Ascending aorta (tissue), 2 donors: Measurements from ENCODE around the gene VIPR2. TPM values are rescaled to one million over a fixed set of nuclear protein-coding genes. Genes with fewer than 3 reads are reported as not detected.

ENCODE experiments used
- DNase-seq, 2 donors: peaks; one replicate each; pipeline ENCODE4 v3.0.0-alpha.2; 2019; ENCODE audit warnings: low spot score in 2 of 2
- H3K27ac ChIP-seq, 2 donors: fragments of 200-600 bp; sonication (generic); one replicate each; pipeline ENCODE4 v1.5.1; 2016 to 2017; ENCODE audit warnings: mild to moderate bottlenecking in 1 of 2
- H3K27me3 ChIP-seq: fragments of 200-600 bp; sonication (generic); one replicate; pipeline ENCODE4 v1.5.1; 2017
- H3K36me3 ChIP-seq, 2 donors: fragments of 200-600 bp; sonication (generic); one replicate each; pipeline ENCODE4 v1.5.1; 2016
- H3K4me1 ChIP-seq, 2 donors: fragments of 200-600 bp; sonication (generic); one replicate each; pipeline ENCODE4 v1.5.1; 2016 to 2017; ENCODE audit warnings: mild to moderate bottlenecking in 1 of 2
- H3K4me3 ChIP-seq, 2 donors: fragments of 200-600 bp; sonication (generic); one replicate each; pipeline ENCODE4 v1.5.1; 2016 to 2017; ENCODE audit warnings: mild to moderate bottlenecking in 1 of 2
- H3K9me3 ChIP-seq, 2 donors: fragments of 200-600 bp; sonication (generic); one replicate each; pipeline ENCODE4 v1.5.1; 2016
- intact Hi-C: fragments of 100-400 bp; cut with DNase I; formaldehyde crosslinking; loops from one replicate; pipeline ENCODE4 v1.15.1; 2023
- total RNA-seq: library from RNA; depleted of rRNA; stranded (reverse); fragments of >200 nt; gene quantifications from one replicate; pipeline ENCODE4 v1.1.0, GENCODE V29; 2016
- TF ChIP-seq, protein P1 (sequence below), 3 experiments: fragments of 200-600 bp in 2 of 3; fragments of 450-650 bp in 1 of 3; sonication (generic) in 2 of 3; IDR thresholded peaks; one replicate each; pipeline ENCODE4 v1.5.1; 2016 to 2019; ENCODE audit warnings: antibody characterized with exemption in 3 of 3, mild to moderate bottlenecking in 1 of 3, moderate library complexity in 1 of 3

VIPR2 gene
- total RNA-seq, 1 donor from 2014 or later: 17.8 TPM

DNA sequence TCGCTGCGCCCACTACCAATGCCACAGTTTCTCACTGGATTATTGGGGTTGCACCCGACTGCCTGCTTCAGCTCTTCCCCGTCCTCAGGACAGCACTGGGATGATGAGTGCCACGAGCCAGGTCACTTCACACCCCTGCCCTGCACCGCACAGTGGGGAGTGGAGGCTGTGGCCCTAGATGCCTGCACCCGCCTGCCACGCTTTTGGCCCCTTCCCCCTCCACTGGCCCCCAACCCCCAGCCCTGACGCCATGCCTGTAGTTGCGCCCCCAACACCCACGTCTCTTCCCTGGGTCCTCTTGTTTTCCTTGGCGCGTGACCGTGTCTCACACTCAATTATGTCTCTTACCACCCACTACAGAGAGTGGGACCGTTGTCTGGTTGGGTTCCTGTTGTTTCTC, 134.3 kb downstream of the VIPR2 start:
- Histone ChIP-seq H3K4me1 (peaks cover 14 to 46% of the 10 kb centered on the region in 2 donors), H3K4me3 (no peak overlapping the region), H3K27me3 (no peaks in the 10 kb centered on the region), H3K36me3 (no peaks in the 10 kb centered on the region), H3K27ac (peak overlapping the region; percentile 91 to 96), H3K9me3 (no peaks in the 10 kb centered on the region)
- TF ChIP-seq, protein P1, sequence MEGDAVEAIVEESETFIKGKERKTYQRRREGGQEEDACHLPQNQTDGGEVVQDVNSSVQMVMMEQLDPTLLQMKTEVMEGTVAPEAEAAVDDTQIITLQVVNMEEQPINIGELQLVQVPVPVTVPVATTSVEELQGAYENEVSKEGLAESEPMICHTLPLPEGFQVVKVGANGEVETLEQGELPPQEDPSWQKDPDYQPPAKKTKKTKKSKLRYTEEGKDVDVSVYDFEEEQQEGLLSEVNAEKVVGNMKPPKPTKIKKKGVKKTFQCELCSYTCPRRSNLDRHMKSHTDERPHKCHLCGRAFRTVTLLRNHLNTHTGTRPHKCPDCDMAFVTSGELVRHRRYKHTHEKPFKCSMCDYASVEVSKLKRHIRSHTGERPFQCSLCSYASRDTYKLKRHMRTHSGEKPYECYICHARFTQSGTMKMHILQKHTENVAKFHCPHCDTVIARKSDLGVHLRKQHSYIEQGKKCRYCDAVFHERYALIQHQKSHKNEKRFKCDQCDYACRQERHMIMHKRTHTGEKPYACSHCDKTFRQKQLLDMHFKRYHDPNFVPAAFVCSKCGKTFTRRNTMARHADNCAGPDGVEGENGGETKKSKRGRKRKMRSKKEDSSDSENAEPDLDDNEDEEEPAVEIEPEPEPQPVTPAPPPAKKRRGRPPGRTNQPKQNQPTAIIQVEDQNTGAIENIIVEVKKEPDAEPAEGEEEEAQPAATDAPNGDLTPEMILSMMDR (IDR thresholded peaks at IDR 0.05): no peak
- intact Hi-C loops: loop anchor here (5.0 to 10.0 kb wide), 2 partner anchors 196 to 223 kb away; no protein-coding TSS in a partner anchor
- peak in 1 of 2 donors; percentile 60 for DNase-seq

DNA sequence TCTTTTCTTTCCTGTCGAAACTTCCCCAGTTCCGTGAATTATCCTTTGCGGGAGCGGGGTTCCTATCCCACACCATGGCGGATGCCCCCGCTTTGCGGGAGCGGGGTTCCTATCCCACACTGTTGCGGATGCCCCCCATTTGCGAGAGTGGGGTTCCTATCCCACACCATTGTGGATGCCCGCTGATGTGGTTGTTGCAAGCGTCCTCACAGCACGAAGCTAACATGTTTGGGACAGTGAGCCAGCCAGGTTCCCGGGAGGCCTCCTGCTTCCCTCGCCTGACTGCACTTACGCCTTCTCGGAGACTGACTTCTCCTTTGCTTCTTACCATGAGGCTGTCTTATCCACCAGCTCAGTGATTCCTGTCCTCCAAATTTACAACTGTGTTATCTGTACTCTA, 134.7 kb downstream of the VIPR2 start:
- Histone ChIP-seq H3K4me1 (peaks cover 10 to 41% of the 10 kb centered on the region in 2 donors), H3K36me3 (no peaks in the 10 kb centered on the region), H3K27me3 (no peaks in the 10 kb centered on the region), H3K27ac (peak overlapping the region in 1 of 2 donors; percentile 96), H3K9me3 (no peaks in the 10 kb centered on the region), H3K4me3 (no peak overlapping the region)
- DNase-seq: peak in 1 of 2 donors; percentile 53
- intact Hi-C loops: loop anchor here (5.0 to 10.0 kb wide), 2 partner anchors 195 to 223 kb away; no protein-coding TSS in a partner anchor
- TF ChIP-seq, protein P1 (IDR thresholded peaks at IDR 0.05): no peak

DNA sequence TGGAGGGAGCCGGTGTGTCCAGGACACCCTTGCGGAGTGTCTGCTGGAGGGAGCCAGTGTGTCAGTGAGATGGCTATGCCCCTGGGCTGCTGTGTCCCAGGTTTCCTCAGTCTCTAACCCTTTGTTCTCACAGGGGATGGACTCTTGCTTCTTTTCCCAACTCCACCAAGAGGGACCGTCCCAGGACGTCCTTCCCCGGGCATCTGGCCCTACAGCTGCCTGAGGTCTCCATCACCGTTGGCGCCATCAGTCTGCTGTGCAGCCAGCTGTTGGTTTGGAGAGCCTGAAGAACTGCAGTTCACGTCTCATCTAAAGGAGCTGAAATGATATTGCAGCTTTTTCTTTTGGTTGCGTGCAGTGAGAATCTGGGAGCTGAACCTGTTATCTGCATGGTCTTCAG, 136.2 kb downstream of the VIPR2 start:
- peaks cover 9 to 26% of the 10 kb centered on the region in 2 donors for H3K4me1 ChIP-seq
- no peaks in the 10 kb centered on the region for H3K9me3 ChIP-seq
- H3K27ac ChIP-seq: no peak overlapping the region
- H3K4me3 ChIP-seq: no peak overlapping the region
- H3K36me3 ChIP-seq: no peaks in the 10 kb centered on the region
- intact Hi-C loops: no loop called here
- TF ChIP-seq, protein P1 (IDR thresholded peaks at IDR 0.05): no peak
- DNase-seq: no peak
- no peaks in the 10 kb centered on the region for H3K27me3 ChIP-seq

DNA sequence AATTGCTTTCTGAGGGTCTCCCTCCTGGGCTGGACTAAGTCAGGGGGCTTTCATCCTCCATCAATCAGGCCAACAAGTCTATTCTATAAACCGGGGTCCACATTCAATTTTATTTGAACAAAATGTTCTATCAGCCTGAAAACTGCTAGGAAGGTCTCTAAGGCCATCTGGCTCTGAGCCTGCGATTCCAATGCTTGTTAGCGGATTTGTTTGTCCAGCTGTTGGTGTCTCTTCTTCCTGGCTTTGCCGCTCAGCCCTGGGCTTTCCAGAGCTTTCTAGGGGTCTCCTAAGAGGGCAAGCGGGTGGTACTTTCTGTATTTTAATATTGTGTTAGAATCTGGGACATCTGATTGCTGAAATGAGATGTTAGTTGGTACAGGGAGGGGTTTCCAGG, 136.7 kb downstream of the VIPR2 start:
- no peak for DNase-seq
- intact Hi-C loops: no loop called here
- no peak overlapping the region for H3K27ac ChIP-seq
- H3K9me3 ChIP-seq: no peaks in the 10 kb centered on the region
- peaks cover 5 to 22% of the 10 kb centered on the region in 2 donors for H3K4me1 ChIP-seq
- TF ChIP-seq, protein P1 (IDR thresholded peaks at IDR 0.05): no peak
- no peak overlapping the region for H3K4me3 ChIP-seq
- no peaks in the 10 kb centered on the region for H3K27me3 ChIP-seq
- no peaks in the 10 kb centered on the region for H3K36me3 ChIP-seq

DNA sequence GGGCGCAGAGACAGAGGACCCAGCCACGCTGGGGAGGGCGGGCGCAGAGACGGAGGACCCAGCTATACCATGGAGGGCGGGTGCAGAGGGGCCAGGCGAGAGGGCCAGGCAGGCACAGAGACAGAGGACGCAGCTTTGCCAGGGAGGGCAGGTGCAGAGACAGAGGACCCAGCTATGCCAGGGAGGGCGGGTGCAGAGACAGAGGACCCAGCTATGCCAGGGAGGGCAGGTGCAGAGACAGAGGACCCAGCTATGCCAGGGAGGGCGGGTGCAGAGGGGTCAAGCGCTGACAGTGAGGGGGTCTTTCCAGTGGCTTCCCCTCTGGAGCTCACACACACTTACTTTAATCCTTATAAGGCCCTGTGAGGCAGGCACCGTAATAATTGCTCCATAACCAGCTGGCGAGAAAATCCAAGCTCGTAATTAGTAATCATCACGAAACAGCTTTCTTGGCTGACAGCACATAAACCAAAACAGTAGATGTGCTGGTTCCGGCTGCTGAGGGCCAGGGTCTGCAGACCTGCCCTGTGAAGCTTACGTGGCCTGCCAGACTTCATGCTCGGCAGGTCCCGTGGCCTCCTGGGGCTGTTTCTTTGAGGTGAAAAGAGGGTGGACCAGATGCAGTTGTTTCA, 137.2 kb downstream of the VIPR2 start:
- TF ChIP-seq, protein P1 (IDR thresholded peaks at IDR 0.05): no peak
- Histone ChIP-seq H3K27me3 (no peaks in the 10 kb centered on the region), H3K4me3 (no peak overlapping the region), H3K4me1 (peaks cover 4 to 17% of the 10 kb centered on the region in 2 donors), H3K9me3 (no peaks in the 10 kb centered on the region), H3K27ac (no peak overlapping the region), H3K36me3 (no peaks in the 10 kb centered on the region)
- DNase-seq: no peak
- intact Hi-C loops: no loop called here
